K562 (cell line): ENCODE results near the gene DNAJC8.

Source experiments
- FOXM1 ChIP-seq, 2 experiments: fragments of 450-650 bp in 1 of 2; sonication (generic) in 1 of 2; formaldehyde crosslinking in 1 of 2; IDR thresholded peaks; 2 replicates each; pipeline versions ENCODE4 v1.6.1 to v1.9.0; 2017 to 2022; ENCODE audit warnings: low read depth in 2 of 2, mild to moderate bottlenecking in 2 of 2, missing genetic modification reagents in 1 of 2, moderate library complexity in 1 of 2
- POLR2A ChIP-seq: fragments of 450-650 bp; conservative IDR thresholded peaks from 2 replicates; pipeline ENCODE4 v1.6.1; 2016
- TAF1 ChIP-seq: IDR thresholded peaks from 2 replicates; pipeline ENCODE4 v1.6.1; 2011; ENCODE audit warnings: mild to moderate bottlenecking, low read length, moderate library complexity; ENCODE audit not compliant: insufficient read depth, control insufficient read depth, severe bottlenecking; ENCODE audit errors: extremely low read depth
- TCF7L2 ChIP-seq: fragments of 150-350 bp; IDR thresholded peaks from 2 replicates; pipeline ENCODE4 v1.6.1; 2016; ENCODE audit warnings: low read depth, mild to moderate bottlenecking, low read length, moderate library complexity
- TSHZ1 ChIP-seq: fragments of 250-450 bp; sonication (Bioruptor Pico); IDR thresholded peaks from 2 replicates; pipeline ENCODE4 v1.4.0; 2020; ENCODE audit warnings: mild to moderate bottlenecking, moderate library complexity
- USF1 ChIP-seq: sonication (generic); formaldehyde crosslinking; IDR thresholded peaks from 2 replicates; pipeline ENCODE4 v1.9.0; 2022; ENCODE audit warnings: mild to moderate bottlenecking, missing genetic modification reagents

- TF ChIP-seq TSHZ1 (CRISPR knock-in tag) (no peak), TAF1 (no peak), TCF7L2 (no peak), USF1 (CRISPR knock-in tag) (no peak), POLR2A (no peak), FOXM1 (IDR thresholded peaks at IDR 0.05; ENCODE audit: low read depth) (no peak), FOXM1 (CRISPR knock-in tag; IDR thresholded peaks at IDR 0.05; ENCODE audit: low read depth) (no peak)
Observed at GRCh38 chr1:28241638-28242241, 8.9 kb upstream of the DNAJC8 start.
